GM19025 (cell line): Measurements from ENCODE around the gene HDGFL2.

Experiments used
- ATAC-seq: cut with Tn5 transposase; IDR thresholded peaks from one replicate; pipeline ENCODE4 v1.9.1; 2021; ENCODE audit warnings: mild to moderate bottlenecking, low read depth, moderate library complexity; ENCODE audit not compliant: unreplicated experiment

HDGFL2 gene

DNA sequence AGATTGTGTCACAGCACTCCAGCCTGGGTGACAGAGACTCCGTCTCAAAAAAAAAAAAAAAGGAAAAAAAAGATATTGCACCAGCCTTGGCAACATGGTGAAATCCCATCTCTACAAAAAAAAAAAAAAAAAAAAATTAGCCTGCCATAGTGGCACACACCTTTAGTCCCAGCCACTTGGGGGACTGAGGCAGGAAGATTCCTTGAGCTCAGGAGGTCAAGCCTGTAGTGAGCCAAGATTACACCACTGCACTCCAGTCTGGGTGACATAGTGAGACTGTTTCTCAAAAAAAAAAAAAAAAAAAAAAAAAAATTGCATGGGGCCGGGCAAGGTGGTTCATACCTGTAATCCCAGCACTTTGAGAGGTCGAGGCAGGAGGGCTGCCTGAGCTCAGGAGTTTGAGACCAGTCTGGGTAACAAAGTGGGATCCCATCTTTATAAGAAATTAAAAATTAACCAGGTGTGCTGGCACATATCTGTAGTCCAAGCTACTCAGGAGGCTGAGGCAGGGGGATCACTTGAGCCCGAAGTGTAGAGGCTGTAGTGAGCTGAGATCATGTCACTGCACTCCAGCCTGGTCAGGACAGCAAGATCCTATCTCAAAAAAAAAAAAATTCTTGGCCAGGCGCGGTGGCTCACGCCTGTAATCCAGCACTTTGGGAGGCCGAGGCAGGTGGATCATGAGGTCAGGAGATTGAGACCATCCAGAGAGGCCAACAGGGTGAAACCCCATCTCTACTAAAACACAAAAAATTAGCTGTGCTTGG is 7.1 kb upstream of the HDGFL2 start:
- no peak for ATAC-seq

DNA sequence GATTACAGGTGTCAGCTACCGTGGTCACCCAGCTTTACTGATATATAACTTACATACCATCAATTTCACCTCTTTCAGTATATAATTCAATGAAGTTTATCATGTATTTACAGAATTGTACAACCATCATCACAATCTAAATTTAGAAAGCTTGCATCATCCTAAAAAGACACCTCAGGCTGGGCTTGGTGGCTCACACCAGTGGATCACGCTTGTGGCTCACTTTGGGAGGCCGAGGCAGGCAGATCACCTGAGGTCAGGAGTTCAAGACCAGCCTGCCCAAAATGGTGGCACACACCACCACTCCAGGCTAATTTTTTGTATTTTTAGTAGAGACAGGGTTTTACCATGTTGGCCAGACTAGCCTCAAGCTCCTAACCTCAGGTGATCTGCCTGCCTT is 4.3 kb upstream of the HDGFL2 start:
- ATAC-seq = no peak

DNA sequence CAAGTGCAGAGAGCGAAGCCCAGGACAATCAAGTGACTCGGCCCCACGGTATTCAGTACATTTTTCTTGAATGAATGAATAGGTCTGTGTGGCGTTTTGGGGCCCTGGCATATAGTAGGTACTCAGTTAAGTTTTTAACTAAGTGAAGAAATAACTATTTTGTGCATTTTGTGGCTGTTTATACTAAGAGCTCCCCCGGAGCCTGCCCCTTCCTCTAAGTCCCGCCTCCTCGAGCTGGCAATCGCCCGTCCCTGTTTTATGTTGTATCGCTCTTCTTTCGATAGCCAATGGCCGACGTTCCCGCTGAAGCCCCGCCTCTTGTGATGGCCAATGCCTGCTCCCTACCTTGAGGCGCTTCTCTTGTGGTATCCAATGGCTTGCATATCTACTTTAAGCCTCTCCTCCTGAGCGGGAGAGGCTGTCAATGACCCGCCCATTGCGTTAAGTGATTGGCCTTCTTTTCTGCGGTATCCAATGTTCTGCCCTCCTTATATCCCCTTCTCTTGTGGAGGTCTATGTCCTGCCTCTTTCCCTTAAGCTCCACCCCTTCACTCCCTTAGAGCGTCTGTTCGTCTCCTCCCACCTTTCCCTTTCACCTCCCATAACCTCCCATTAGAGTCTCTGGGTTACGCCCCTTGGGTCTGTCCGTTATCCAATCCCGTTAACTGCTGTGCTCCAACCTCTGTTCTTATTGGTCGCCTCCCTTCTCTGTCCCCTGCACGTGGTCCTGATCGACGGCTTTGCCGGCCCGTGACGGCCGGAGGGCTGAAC is 509 bp upstream of the HDGFL2 start:
- peak; percentile 78 for ATAC-seq

DNA sequence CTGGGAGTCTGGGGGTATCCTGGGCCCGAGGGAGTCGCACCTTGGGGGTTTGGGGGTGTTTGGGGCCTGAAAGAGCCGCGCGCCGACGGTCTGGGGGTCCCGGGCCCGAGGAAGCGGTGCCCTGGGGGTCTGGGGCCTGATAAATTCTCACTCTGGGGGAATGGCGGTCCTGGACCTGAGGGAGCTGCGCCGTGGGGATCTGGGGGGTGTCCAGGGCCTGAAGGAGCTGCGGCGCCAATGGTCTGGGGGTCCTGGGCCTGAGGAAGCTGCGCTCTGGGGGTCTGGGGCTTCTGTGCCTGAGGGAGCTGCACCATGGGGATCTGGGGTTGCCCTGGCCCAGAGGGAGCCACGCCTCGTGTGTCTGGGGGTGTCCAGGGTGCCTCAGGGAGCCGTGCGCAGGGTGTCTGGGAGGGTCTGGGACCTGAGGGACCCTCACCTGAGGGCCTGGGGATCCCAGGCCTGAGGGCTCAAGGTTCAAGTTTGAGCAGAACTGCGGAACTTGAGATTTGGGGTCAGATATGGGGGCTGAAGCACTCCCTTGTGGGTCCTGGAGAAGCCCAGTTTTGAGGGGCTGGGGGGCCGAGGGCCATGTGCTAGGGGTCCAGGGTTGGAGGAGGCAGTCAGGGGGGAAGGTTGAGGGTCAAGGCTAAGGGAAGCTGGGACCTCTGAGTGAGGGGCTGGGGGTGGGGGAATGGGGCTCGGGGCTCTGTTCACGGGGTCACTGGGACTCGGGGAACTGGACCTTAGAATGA is 1.1 kb downstream of the HDGFL2 start:
- ATAC-seq = no peak

DNA sequence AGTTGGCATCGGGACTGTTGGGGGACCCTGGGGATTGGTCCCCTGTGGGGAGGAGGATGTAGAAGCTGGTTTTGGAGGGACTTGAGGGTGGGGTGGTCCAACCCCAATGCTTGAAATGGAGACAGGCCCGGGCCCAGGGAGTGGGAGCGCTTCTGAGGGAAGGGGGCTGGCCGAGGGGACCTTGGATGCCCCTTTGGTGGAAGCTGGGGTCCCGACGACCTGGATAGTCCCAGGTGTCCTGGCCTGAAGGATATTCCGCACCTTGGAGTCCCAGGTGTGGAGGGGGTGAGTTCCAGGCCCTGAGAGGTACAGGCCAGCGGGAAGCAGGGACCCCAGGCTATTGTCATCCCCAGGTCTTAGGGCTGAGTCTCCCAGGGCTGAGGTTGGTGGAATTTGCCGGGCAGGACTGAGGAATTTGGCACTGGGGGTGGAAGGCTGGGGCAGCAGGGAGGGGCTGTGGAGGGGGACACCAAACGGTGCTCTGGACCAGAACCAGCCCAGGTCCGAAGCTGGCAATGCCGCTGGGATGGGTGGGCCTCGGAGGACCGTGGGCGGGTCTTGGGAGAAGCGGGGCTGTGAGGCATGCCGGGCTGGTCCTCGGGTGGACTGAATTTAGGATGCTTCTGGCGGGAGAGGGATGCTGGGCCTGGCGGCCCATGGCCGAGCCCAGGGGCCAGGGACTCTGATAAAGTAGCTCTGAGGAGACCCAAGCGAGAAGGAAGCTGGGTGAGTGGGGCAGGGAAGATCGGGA is 1.8 kb downstream of the HDGFL2 start:
- ATAC-seq = no peak

DNA sequence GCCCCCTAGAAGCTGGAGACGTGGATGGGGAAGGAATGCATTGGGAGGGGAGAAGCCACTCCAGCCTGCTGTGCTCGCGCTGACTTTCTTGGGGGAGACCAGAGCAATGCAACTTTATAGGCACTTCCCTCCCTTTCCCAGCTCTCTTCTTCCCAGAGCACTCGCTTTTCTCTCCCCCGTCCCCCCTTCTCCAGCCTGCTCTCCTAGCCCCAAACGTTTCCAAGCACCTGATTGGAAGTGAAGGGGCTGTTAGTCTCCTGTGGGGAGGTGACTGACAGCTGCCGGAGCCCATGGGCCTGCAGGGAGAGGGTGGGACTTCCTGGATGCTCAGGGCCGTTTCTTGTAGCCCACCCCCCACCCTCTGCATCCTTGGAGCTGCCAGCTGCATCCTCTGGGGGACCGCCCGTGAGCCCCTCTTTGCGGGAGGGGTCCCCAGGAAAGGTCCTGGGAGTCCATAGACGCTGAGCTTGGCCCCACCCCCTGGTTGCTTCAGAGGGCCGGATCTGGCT is 2.5 kb downstream of the HDGFL2 start:
- ATAC-seq = no peak

DNA sequence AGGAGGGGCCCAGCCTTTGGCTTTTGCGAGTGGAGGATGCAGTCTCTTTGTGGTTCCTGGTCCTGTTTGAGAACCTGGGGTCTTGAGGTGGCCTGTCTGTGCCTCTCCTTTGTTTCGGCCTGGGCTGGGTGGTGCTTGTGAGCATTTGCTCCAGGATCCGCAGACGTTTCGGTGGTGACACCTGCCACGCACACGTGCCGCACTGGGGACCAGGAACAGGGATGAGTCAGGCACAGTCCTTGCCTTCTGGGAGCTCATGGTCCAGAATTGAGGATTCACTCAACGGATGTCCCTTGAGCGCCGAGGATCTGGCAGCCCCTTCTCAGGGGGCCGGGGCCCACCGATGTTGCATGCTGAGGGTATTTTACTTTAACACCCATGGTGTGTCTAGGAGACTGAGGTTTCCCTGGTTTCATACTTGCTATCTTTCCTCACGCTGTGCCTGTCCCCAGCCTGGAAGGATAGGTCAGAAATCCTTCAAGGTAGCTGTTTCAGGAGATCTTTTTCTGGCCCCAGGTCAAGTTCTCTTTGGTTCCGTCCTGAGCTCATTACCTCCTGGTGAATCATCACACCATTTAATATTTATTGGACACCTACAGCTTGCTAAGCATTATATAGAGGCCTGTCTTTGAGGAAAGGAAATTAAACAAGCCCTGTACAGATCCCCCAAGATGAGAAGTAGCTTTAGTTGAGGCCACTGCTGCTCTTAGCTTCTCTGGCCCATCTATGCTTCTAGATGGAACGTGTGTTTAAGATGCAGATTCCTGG is 5.1 kb downstream of the HDGFL2 start:
- no peak for ATAC-seq

DNA sequence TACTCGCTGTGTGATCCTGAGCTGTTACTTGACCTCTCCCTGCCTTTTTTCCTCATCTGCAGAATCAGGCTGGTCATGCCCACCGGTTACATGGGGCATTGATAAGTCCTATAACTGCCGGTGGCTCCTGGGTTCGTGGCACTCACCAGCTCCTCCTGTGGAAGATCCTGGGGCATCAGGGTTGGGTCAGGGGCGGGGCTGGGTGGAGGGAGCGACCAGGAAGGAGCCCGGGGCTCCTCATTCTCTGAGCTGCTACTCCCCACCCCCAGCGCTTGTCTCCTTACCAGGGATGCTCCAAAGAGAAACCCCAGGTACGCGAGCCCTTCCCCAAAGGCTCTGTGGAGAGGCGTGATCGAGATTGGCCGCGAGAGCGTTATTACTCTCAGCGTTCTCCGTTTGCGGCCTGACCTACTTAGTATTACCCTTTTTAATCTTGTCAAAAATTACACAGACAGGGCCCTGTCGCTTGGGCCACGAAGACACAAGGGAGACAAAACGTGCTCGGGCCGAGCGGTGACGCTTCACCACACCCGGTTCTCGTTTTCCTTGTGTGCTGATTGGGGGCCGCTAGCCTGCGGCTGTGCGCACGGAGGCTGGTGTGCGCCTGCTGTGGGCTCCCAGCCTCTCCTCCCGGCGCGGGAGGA is 10.7 kb downstream of the HDGFL2 start:
- ATAC-seq = no peak

DNA sequence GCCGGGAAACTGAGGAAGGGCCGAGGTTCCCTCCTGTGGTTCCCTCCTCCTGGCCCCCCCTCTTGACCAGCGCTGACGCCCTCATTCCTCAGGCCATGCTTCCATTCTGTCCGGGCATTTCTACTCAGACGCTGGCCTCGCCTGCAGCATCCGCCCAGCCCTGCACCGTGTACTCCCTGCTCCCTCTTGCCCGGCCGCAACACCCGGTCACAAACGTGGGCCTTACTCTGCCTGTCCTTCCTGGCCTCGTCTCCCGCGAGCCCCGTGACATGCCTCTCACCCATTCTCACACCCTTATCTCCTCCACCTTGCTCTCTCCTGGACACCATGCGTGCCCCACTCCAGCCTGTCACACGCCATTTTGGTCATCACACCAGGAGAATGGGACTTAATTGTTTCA is 11.3 kb downstream of the HDGFL2 start:
- no peak for ATAC-seq

DNA sequence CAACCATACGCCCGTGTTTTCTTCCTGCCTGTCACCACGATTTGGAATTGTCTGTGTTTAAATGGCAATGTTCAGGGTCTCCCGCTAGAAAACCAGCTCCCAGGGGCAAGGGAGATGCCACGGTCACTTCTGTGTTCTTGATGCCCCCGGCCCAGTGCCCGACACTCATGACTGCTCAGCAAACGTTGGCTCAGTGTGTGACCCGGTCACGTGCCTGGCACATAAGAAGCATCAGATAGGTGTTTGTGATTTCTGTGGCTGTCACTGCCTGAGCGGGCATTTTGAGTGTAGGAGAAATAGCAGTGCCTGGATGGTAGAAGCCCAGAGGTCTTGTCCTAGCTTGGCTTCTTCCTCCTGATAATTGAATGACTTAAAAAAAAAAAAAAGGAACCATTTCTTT is 15.5 kb downstream of the HDGFL2 start:
- ATAC-seq = no peak

DNA sequence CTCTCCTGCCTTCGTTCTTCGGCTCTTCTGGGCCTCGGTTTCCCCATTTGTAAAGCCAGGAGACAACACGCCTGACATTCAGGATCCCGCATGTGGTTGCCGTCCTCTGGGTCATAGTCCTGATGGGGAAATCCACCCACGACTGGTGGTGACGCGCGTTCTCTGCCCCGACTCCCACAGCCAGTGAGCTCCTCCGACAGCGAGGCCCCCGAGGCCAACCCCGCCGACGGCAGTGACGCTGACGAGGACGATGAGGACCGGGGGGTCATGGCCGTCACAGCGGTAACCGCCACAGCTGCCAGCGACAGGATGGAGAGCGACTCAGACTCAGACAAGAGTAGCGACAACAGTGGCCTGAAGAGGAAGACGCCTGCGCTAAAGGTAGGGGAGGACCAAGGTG is 16.4 kb downstream of the HDGFL2 start:
- no peak for ATAC-seq

DNA sequence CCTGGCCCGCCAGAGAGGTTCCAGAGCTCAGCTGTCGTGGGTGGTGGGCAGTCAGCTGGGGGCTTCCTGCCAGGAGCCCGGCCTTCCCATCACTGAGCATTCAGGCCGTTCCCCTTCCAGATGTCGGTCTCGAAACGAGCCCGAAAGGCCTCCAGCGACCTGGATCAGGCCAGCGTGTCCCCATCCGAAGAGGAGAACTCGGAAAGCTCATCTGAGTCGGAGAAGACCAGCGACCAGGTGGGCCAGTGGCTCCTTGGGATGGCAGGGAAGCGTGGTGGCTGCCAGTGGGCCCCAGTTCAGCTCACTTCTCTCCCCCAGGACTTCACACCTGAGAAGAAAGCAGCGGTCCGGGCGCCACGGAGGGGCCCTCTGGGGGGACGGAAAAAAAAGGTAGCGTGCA is 19.3 kb downstream of the HDGFL2 start:
- no peak for ATAC-seq

DNA sequence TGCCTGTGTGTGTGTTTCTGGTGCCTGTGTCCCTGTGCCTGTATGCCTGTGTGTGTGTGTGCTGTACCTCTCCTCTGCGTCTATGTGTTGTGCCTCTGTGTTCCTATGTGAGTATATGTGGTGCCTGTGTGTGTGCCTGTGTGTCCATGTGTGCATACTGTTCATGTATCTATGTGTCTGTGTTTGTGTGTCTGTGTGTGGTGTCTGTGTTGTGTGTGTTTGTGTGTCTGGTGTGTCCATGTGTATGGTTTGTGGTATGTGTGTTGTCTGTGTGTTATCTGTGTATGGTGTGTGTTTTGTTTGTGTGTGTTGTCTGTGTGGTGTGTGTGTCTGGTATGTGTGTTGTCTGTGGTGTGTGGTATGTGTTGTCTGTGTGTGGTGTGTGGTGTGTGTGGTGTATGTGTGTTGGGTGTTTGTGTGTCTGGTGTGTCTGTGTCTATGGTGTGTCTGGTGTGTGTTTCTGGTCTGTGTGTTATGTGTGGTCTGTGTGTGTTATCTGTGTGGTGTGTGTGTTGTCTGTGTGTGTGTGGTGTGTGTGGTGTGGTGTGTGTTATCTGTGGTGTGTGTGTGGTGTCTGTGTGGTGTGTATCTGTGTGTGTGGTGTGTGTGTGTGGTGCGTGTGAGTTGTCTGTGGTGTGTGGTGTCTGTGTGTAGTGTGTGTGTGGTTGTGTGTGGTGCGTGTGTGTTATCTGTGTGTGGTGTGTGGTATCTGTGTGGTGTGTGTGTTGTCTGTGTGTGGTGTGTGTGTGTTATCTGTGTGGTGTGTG is 20.4 kb downstream of the HDGFL2 start:
- no peak for ATAC-seq

DNA sequence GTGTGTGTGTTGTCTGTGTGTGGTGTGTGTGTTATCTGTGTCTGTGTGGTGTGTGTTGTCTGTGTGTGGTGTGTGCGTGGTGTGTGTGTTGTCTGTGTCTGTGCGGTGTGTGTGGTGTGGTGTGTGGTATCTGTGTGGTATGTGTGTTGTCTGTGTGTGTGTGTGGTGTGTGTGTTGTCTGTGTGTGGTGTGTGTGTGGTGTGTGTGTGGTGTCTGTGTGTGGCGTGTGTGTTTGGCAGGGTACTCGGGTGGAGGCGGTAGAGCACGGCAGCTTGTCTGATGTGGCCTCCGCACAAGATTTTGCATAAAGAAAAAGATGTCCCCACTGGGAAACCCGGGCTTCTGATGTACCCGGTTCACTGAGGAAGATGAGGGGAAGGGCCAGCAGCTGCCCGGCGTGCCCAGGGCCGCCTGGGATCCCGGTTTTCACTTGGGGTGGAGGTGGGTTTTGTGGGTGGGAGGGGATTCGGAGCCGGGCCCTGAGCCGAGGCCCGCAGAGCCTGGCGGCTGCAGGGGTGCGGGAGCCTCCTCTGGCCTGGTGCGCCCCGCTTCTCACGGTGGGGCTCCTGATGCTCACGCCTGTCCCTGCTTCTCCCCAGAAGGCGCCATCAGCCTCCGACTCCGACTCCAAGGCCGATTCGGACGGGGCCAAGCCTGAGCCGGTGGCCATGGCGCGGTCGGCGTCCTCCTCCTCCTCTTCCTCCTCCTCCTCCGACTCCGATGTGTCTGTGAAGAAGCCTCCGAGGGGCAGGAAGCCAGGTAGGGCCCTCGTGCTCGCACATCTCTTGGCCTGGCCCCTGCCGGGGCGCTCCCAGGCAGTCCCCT is 21.2 kb downstream of the HDGFL2 start:
- ATAC-seq = no peak

DNA sequence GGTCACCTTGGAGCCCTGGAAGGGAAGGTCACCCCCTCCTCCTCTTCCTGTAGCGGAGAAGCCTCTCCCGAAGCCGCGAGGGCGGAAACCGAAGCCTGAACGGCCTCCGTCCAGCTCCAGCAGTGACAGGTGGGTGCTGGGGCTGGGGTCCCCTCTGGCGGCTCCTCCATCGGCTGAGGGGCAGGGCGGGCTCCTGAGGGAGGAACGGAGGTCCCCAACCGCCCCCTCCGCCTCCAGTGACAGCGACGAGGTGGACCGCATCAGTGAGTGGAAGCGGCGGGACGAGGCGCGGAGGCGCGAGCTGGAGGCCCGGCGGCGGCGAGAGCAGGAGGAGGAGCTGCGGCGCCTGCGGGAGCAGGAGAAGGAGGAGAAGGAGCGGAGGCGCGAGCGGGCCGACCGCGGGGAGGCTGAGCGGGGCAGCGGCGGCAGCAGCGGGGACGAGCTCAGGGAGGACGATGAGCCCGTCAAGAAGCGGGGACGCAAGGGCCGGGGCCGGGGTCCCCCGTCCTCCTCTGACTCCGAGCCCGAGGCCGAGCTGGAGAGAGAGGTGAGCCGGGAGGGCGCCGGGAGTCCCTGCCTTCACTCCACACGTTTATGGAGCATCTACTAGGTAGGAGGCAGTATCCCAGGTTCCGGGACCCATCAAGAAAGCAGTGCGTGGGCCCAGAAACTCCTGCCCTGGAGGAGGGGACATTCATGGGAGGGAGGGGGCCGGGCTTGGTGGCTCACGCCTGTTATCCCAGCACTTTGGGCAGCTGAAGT is 22.0 kb downstream of the HDGFL2 start:
- ATAC-seq = no peak

DNA sequence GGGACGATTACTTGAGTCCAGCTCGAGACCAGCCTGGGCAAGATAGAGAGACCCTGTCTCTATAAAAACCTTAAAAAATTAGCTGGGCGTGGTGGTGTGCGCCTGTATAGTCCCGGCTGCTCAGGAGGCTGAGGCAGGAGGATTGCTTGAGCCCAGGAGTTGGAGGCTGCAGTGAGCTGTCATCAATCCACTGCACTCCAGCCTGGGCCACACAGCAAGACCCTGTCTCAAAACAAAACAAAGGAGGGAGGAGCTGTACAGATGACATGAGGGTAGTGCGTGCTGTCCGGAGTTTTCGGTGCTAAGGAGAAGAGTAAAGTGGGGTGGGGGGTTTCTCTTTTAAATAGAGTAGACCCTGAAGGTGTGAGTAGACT is 22.6 kb downstream of the HDGFL2 start:
- ATAC-seq = no peak

DNA sequence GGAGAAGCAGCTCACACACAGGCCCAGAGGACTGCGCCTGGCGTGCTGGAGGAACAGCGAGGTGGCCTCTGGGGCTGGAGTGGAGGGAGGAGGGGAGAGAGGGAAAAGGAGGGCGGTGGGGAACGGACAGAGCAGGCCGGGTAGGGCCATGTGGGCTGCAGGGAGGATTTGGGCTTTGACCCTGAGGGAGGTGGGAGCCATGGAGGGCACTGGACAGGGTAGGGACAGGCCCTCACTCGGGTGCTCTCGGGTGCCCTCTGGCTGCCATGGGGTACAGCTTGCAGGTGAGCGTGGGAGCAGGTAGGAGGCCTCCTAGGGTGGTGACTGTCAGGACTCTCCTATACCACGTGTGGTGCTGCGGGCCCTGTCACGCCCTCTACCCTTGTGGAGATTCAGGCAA is 23.4 kb downstream of the HDGFL2 start:
- ATAC-seq = no peak
